Left ventricle myocardium superior (tissue), 1 donor: ENCODE measurements around the gene BCAR1. TPM values are rescaled to one million over a fixed set of nuclear protein-coding genes. Genes with fewer than 3 reads are reported as not detected.
A peak's percentile ranks its signal among the peaks of the same experiment; 100 is the strongest.
"Not testable (repeated sequence)": the region's sequence is repeated elsewhere in the genome, so short reads cannot be mapped to it uniquely, and the experiment has no call there.

Experiments used
- ATAC-seq: fragments of 200-7000 bp; cut with Tn5 transposase; one replicate; pipeline ENCODE4 v1.9.1; 2020; ENCODE audit warnings: mild to moderate bottlenecking, moderate library complexity
- DNase-seq: peaks from one replicate; pipeline ENCODE4 v3.0.0-alpha.2; 2020
- intact Hi-C: fragments of 100-400 bp; cut with micrococcal nuclease; formaldehyde crosslinking; loops from one replicate; pipeline ENCODE4 v1.11.0; 2022
- total RNA-seq: library from RNA; stranded (reverse); fragmentation: NEBNext Ultra II Directional; extraction: Animal tissue kit (Norgen Biotek cat#: 25700); gene quantifications from one replicate; pipeline ENCODE4 v1.2.1, GENCODE V29; 2021
- donor health status: DM: no; HTN: yes; CAD: no; lungs with severe emphysema.

Gene BCAR1
- total RNA-seq, 1 donor from 2014 or later = 82.9 TPM

DNA sequence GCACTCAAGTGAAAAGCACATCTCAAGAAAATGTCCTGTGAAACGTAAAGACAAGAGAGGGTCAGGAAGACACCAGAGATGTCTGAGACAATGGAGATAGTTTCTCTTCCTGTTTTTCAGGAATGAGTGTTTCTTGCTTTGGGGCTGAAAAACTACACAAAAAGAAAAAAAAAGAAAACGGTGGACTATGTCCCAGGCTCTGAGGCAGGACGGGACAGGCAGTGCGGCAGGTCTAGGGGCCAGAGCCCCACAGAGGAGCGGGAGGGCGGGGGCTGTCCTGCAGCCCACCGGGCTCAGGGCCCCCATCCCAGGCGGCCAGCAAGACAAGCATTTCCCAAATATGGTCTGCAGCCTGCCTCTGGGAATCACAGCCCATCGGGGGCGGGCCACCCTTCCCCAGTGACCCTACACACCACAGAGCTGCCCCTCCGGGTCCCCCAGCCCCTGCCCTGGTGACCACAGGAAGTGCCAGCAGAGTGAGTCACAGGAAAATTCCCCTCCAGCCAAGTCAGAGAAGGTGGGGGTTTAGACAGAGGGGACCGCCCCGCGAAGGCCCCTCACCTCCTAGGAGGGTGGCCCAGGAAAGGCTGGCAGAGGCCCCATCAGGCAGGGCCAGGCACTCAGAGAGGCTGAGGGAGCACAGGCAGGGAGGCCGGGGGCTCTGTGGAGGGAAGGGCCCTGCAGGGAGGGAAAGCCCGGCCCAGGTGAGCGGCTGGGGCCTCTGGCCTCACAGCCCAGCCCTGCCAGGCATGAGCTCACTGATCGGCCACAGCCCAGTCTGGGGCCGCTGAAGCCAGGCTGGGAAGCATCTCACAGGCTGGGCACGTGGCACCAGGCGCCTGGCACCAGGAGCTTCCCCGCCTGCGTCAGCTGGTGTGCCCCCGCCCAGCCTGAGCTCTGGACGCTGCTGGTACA lies 6.3 kb downstream of the BCAR1 start:
- peak; percentile 77 for ATAC-seq
- peak; percentile 90 for DNase-seq
- intact Hi-C loops = no loop called here

DNA sequence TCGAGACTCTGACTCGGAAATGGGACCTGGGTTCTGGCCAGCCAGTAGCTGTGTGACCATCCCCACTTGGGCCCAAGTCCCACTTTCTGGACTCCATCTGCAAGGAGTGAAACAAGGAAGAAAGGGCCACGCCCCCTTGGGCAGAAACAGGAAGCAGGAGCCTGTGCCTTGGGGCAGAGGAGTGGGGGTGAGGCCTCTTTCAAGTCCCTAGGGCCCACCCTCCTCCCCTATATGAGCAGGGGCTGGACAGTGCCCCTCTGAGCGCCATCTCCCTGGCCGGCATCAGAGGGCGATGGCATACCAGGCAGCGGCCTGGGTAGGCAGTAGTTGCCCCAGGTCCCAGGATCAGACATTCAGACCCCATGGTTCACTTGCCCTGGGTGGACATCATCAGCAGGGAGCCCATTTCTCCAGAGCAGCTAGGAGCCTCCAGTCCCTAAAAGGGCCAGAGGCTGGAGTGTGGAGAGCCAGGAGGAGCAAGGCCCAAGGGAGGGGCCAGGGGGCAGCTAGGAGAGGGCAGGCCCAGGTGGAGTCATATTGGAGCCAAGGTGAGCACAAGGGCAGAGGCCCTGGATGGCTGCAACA lies 7.1 kb downstream of the BCAR1 start:
- DNase-seq = peak; percentile 64
- ATAC-seq = peak; percentile 11
- intact Hi-C loops = no loop called here

GRCh38 chr16:75243667-75244224 lies 7.7 kb downstream of the BCAR1 start:
- ATAC-seq (no peak), DNase-seq (no peak)
- intact Hi-C loops = no loop called here

DNA sequence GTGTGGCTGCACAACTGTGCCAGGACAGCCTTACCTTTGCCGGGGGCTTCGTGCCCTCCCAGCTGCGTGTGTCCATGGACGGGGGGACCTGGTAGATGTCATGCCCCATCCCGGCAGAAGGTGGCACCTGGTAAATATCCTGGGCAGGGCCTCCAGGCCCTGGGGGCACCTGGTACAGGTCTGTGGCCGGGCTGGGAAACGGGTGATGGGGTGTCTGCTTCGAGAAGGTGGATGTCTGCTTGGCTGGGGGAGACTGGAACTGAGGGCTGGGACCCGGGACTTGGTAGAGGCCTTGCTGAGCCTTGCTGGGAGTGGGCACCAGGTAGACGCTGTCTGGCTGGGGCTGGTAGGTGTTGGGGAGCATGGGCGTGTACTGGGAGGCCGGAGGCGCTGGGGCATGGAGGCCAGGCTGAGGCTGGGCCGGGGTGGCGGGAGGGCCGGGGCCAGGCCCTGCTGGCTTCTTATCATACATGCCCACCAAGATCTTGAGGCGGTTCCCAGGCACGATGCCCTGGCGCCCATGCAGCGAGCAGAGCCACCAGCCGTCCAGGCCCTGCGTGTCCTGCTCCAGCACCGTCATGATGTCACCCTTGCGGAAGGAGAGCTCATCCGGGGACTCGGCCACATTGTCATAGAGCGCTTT lies 8.9 kb downstream of the BCAR1 start:
- DNase-seq, intact Hi-C loops, ATAC-seq: not testable (repeated sequence)

GRCh38 chr16:75241955-75242354 lies 9.5 kb downstream of the BCAR1 start:
- intact Hi-C loops = no loop called here

GRCh38 chr16:75241412-75241811 lies 10.0 kb downstream of the BCAR1 start:
- ATAC-seq (no peak), DNase-seq (no peak)
- intact Hi-C loops = no loop called here

More at GRCh38 chr16:75241955-75242354, 9.5 kb downstream of the BCAR1 start:
- DNase-seq (no peak), ATAC-seq (no peak)

DNA sequence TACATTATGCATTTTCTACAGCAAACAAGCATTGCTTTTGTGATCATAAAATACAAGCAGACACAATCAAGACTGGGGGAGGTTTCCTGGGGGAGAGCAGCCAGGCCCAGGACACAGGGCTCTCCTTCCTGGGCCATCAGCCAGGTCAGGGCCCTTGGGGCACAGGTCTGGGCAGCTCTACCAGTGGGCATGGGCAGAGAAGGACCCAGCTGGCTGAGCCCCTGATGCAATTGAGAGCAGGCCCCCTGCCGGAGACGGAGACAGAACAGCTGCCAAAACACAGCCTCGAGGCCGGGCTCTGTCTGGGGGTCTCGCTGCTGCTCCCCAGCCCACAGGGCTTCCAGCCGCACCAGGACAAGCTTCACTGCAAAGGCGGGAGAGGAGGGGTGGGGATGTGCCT lies 10.8 kb downstream of the BCAR1 start:
- peak; percentile 52 for DNase-seq
- ATAC-seq, intact Hi-C loops: not testable (repeated sequence)

- no peak for DNase-seq
- ATAC-seq = no peak
- intact Hi-C loops = no loop called here
Observed at GRCh38 chr16:75239542-75240122, 11.8 kb downstream of the BCAR1 start.

- intact Hi-C loops = no loop called here
- ATAC-seq (peak; percentile 17), DNase-seq (no peak)
Observed at GRCh38 chr16:75238853-75239541, 12.4 kb downstream of the BCAR1 start.

- intact Hi-C loops = no loop called here
- DNase-seq (peak; percentile 88), ATAC-seq (peak; percentile 79)
Observed at GRCh38 chr16:75238132-75238852, 13.1 kb downstream of the BCAR1 start.

GRCh38 chr16:75237398-75238131 lies 13.9 kb downstream of the BCAR1 start:
- intact Hi-C loops = no loop called here
- DNase-seq (no peak), ATAC-seq (no peak)

DNA sequence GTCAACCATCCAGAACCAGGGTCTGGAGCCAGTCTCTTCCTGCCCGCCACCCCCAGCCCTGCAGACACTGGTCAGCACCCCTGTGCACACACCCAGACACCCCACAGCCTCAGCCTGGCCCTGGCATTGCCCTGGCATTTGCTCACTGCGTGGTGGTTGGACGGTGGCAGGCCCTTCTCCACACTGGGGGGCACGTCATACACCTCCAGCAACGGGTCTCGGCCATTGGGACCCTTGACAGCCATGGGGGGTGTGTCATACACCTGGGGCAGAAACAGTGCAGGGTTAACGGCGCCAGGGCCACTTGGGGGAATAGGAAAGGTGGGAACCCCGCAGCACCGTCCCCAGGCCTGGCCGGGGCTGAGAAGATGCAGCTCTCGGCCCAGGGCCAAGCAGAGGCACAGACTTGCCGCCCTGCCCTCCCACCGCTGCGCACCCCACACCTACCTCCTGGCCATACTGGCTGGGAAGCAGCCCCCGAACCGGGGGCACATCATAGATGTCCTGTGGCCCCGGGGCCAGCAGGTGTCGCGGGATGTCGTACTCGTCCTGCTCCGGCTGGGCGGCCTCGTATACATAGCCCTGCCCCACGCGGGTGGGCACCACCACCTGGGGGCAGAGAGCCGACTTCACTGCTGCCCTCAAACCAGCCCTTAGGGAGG lies 14.6 kb downstream of the BCAR1 start:
- DNase-seq (no peak), ATAC-seq (no peak)
- intact Hi-C loops = no loop called here

- DNase-seq (no peak), ATAC-seq (no peak)
- intact Hi-C loops = no loop called here
Observed at GRCh38 chr16:75236232-75236631, 15.2 kb downstream of the BCAR1 start.

GRCh38 chr16:75235721-75236193 lies 15.7 kb downstream of the BCAR1 start:
- DNase-seq (no peak), ATAC-seq (no peak)
- intact Hi-C loops = no loop called here

DNA sequence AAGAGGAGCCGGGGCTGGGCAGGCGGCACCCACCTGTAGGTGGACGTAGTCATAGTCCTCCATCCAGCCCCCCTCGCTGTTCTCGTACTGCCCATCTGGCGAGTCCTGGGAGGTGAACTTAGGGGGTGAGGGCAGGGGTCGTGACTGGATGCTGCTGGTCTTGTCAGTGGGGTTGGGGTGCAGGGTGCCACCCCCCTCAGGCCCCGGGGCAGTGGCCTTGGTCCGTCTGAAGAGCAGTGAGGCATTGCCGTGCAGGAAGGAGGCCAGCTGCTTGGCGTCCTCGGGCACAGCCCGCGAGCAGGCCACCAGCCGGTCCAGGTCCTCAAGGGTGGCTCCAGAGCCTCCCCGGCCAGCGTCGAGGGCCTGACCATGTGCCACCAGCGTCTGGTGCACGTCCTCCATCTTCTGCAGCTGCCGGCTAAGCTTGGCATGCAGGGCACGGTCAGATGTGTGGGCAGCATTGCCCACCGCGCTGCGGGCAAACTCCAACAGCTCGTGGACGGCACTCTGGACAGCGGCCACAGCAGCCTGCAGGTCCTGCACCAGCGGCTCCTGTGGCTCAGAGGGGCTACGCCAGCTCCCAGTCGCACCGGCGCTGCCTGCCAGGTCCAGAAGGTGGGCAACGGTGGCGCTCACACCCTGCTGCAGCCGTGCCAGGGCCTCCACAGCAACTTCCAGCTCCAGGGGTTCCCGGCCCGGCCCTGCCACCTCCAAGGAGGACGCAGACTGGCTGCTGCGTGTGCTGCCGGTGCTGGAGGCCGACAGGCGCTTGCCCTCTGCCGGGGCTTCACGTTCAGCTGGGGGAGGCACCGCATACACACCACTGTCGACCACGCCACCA lies 16.3 kb downstream of the BCAR1 start:
- intact Hi-C loops = loop anchor here (5.0 kb wide), 1 partner anchor 147 kb away; no protein-coding TSS in a partner anchor
- DNase-seq = no peak
- ATAC-seq = no peak

- ATAC-seq = no peak
- intact Hi-C loops = loop anchor here (5.0 kb wide), 1 partner anchor 149 kb away; no protein-coding TSS in a partner anchor
Observed at GRCh38 chr16:75233611-75233938, 17.8 kb downstream of the BCAR1 start.

More at GRCh38 chr16:75233611-75233938, 17.8 kb downstream of the BCAR1 start:
- DNase-seq = no peak
